Neural cell (in vitro differentiated cells): ENCODE results near the gene NACC2.

Experiments
- EZH2 ChIP-seq: fragments of 200-600, 300-800 bp; shearing (Covaris generic), sonication (generic); IDR thresholded peaks from 2 replicates; pipeline ENCODE4 v1.6.1; 2014; ENCODE audit warnings: antibody characterized with exemption, low read length, borderline replicate concordance, mild to moderate bottlenecking; ENCODE audit not compliant: insufficient read depth, poor library complexity, severe bottlenecking
- MXI1 ChIP-seq: fragments of 450-650 bp; conservative IDR thresholded peaks from 2 replicates; pipeline ENCODE4 v1.6.1; 2014; ENCODE audit warnings: antibody characterized with exemption, mild to moderate bottlenecking; ENCODE audit not compliant: poor library complexity, severe bottlenecking
- POLR2AphosphoS5 ChIP-seq: IDR thresholded peaks from 2 replicates; pipeline ENCODE4 v1.6.1; 2012
- RAD21 ChIP-seq: fragments of 450-650 bp; conservative IDR thresholded peaks from 2 replicates; pipeline ENCODE4 v1.6.1; 2014; ENCODE audit warnings: antibody characterized with exemption, mild to moderate bottlenecking, moderate library complexity
- SMC3 ChIP-seq: fragments of 450-650 bp; conservative IDR thresholded peaks from 2 replicates; pipeline ENCODE4 v1.6.1; 2014; ENCODE audit warnings: antibody characterized with exemption, mild to moderate bottlenecking, moderate library complexity; ENCODE audit not compliant: poor library complexity
- TF ChIP-seq, protein P1 (sequence below): fragments of 450-650 bp; IDR thresholded peaks from 2 replicates; pipeline ENCODE4 v1.5.1; 2014; ENCODE audit warnings: antibody characterized with exemption, mild to moderate bottlenecking, moderate library complexity; ENCODE audit not compliant: poor library complexity, severe bottlenecking
- TF ChIP-seq, protein P2 (sequence below): IDR thresholded peaks from 2 replicates; pipeline ENCODE4 v1.6.1; 2012; ENCODE audit warnings: borderline replicate concordance

DNA sequence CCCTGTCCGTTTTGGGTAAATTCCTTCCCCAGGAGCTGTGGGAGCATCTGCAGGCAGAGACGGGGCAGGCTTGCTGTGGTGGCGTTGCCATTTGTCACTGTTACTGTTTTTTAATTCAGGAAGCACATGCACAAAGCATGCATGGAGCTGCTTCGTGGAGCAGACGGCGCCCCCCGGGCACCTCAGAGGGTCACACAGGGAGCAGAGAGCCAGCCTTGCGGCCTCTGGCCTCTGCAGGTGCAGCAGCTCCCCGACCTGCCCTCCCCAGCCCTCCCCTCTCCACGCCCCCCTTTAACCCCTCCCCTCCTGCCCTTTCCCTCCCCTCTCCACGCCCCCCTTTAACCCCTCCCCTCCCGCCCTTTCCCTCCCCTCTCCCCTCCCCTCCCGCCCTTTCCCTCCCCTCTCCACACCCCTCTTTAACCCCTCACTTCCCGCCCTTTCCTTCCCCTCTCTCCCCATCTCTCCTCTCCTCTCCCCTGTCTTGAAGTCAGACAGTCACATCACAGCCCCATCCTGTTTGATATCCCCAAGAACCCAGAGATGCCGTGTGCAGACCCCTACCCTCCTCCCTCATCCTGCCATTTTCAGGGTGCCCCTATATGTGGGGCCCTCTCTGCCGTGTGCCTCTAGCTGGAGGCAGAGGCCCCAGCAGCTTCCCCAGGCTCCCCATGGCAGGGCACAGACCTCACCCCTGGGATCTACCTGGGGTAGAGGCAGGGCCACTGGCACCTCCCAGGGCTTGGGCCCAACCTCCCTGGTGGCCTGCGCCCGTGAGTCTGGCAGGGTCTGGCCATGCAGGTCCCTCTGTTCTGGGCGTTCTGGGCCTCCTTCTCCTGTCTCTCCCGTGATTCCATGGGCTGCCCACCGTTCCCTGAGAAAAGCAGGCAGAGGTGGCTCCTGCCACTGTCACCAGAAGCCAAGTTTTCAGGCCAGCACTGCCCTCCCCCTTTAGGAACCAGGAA is 104.3 kb downstream of the NACC2 start:
- no peak for TF ChIP-seq RAD21
- TF ChIP-seq, protein P1, sequence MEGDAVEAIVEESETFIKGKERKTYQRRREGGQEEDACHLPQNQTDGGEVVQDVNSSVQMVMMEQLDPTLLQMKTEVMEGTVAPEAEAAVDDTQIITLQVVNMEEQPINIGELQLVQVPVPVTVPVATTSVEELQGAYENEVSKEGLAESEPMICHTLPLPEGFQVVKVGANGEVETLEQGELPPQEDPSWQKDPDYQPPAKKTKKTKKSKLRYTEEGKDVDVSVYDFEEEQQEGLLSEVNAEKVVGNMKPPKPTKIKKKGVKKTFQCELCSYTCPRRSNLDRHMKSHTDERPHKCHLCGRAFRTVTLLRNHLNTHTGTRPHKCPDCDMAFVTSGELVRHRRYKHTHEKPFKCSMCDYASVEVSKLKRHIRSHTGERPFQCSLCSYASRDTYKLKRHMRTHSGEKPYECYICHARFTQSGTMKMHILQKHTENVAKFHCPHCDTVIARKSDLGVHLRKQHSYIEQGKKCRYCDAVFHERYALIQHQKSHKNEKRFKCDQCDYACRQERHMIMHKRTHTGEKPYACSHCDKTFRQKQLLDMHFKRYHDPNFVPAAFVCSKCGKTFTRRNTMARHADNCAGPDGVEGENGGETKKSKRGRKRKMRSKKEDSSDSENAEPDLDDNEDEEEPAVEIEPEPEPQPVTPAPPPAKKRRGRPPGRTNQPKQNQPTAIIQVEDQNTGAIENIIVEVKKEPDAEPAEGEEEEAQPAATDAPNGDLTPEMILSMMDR: no peak
- TF ChIP-seq EZH2: no peak
- TF ChIP-seq, protein P2, sequence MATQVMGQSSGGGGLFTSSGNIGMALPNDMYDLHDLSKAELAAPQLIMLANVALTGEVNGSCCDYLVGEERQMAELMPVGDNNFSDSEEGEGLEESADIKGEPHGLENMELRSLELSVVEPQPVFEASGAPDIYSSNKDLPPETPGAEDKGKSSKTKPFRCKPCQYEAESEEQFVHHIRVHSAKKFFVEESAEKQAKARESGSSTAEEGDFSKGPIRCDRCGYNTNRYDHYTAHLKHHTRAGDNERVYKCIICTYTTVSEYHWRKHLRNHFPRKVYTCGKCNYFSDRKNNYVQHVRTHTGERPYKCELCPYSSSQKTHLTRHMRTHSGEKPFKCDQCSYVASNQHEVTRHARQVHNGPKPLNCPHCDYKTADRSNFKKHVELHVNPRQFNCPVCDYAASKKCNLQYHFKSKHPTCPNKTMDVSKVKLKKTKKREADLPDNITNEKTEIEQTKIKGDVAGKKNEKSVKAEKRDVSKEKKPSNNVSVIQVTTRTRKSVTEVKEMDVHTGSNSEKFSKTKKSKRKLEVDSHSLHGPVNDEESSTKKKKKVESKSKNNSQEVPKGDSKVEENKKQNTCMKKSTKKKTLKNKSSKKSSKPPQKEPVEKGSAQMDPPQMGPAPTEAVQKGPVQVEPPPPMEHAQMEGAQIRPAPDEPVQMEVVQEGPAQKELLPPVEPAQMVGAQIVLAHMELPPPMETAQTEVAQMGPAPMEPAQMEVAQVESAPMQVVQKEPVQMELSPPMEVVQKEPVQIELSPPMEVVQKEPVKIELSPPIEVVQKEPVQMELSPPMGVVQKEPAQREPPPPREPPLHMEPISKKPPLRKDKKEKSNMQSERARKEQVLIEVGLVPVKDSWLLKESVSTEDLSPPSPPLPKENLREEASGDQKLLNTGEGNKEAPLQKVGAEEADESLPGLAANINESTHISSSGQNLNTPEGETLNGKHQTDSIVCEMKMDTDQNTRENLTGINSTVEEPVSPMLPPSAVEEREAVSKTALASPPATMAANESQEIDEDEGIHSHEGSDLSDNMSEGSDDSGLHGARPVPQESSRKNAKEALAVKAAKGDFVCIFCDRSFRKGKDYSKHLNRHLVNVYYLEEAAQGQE: no peak
- TF ChIP-seq POLR2AphosphoS5: no peak
- TF ChIP-seq SMC3: no peak
- no peak for TF ChIP-seq MXI1
